ENCODE data around the gene HM13. TPM values are rescaled to one million over a fixed set of nuclear protein-coding genes. Genes with fewer than 3 reads are reported as not detected.

Gene HM13
- total and polyA plus RNA-seq, 2 of the 13 experiments (the other 11 are each of a cell fraction or from before 2014, with no cell fraction given) = 118 to 243 TPM

DNA sequence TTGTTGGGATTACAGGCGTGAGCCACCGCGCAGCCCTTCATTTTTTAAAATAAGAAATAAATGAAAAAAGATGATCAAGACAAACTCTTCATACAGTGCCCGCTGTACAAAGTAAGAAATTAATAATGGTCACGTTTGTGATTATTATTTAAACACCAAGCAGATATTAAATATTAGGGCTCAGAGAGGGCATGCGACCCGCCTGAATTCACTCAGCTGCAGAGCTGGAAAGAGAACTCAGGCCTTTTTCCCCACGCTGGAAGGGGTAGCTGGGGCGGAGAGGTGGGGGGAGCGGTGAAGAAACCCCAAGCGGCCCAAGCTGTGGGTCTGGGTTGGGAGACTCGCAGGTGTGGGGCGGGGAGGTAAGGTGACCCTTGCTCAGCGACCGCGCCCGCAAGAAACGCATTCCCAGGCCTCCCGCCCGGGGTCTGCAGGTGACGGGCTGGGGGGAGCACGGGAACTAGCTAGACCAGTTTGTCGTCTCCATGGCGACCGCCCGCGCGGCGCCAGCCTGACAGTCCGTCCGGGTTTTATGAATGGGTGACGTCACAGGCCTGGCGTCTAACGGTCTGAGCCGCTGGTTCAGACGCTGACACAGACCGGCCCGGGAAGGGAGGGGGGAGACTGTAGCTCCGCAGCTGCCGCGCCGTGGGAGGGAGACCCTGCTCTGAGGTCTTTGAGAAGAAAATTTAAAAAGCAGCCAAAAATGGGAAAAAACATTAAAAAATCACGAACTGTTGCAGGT is 89.8 kb downstream of the HM13 start (continued):
- TF ChIP-seq U2AF2 (IDR thresholded peaks at IDR 0.05; ENCODE audit: low read depth, low read length) (peak; percentile 94; the same call in 1 of the 2 replicates), NR2F6 (IDR thresholded peaks at IDR 0.05) (peak; percentile 64; the same call in 1 of the 2 replicates), NR2F6 (CRISPR knock-in tag; IDR thresholded peaks at IDR 0.05) (peak; percentile 94), ISL2 (CRISPR knock-in tag; IDR thresholded peaks at IDR 0.05) (peak; percentile 96), NFIC (IDR thresholded peaks at IDR 0.05; ENCODE audit: low read length) (no peak), FOSL2 (CRISPR knock-in tag; IDR thresholded peaks at IDR 0.05) (peak; percentile 92), SRY (CRISPR knock-in tag; IDR thresholded peaks at IDR 0.05) (peak; percentile 85), NCOA2 (CRISPR knock-in tag; IDR thresholded peaks at IDR 0.05) (peak; percentile 98), BRCA1 (CRISPR knock-in tag; IDR thresholded peaks at IDR 0.05) (0 out of 2 replicates have a peak, but pooled peaks have one; percentile 26), ARHGAP35 (CRISPR knock-in tag; IDR thresholded peaks at IDR 0.05; ENCODE audit: borderline replicate concordance) (peak; percentile 82; the same call in 1 of the 2 replicates), ZNF441 (CRISPR knock-in tag; IDR thresholded peaks at IDR 0.05; ENCODE audit: borderline replicate concordance) (0 out of 2 replicates have a peak, but pooled peaks have one; percentile 63), ARID2 (CRISPR knock-in tag; IDR thresholded peaks at IDR 0.05; ENCODE audit: borderline replicate concordance) (0 out of 2 replicates have a peak, but pooled peaks have one; percentile 9), EHMT2 (IDR thresholded peaks at IDR 0.05; ENCODE audit: borderline replicate concordance, low read depth, low read length) (no peak), TEAD3 (CRISPR knock-in tag; optimal IDR thresholded peaks at IDR 0.05; ENCODE audit: borderline replicate concordance) (peak; percentile 98), FOXA3 (CRISPR knock-in tag; IDR thresholded peaks at IDR 0.05) (peak; percentile 87), SMC3 (IDR thresholded peaks at IDR 0.05; ENCODE audit: low read length) (no peak; the same call in 1 of the 2 replicates), ZNF232 (CRISPR knock-in tag; IDR thresholded peaks at IDR 0.05; ENCODE audit: borderline replicate concordance) (peak; percentile 75; the same call in 1 of the 2 replicates), ZSCAN22 (CRISPR knock-in tag; IDR thresholded peaks at IDR 0.05) (no peak)
- TF ChIP-seq, protein P1, sequence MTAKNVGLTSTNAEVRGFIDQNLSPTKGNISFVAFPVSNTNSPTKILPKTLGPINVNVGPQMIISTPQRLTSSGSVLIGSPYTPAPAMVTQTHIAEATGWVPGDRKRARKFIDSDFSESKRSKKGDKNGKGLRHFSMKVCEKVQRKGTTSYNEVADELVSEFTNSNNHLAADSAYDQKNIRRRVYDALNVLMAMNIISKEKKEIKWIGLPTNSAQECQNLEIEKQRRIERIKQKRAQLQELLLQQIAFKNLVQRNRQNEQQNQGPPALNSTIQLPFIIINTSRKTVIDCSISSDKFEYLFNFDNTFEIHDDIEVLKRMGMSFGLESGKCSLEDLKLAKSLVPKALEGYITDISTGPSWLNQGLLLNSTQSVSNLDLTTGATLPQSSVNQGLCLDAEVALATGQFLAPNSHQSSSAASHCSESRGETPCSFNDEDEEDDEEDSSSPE (CRISPR knock-in tag; IDR thresholded peaks at IDR 0.05) = peak; percentile 92
- TF ChIP-seq, protein P2, sequence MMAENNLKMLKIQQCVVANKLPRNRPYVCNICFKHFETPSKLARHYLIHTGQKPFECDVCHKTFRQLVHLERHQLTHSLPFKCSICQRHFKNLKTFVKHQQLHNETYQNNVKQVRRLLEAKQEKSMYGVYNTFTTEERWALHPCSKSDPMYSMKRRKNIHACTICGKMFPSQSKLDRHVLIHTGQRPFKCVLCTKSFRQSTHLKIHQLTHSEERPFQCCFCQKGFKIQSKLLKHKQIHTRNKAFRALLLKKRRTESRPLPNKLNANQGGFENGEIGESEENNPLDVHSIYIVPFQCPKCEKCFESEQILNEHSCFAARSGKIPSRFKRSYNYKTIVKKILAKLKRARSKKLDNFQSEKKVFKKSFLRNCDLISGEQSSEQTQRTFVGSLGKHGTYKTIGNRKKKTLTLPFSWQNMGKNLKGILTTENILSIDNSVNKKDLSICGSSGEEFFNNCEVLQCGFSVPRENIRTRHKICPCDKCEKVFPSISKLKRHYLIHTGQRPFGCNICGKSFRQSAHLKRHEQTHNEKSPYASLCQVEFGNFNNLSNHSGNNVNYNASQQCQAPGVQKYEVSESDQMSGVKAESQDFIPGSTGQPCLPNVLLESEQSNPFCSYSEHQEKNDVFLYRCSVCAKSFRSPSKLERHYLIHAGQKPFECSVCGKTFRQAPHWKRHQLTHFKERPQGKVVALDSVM (CRISPR knock-in tag; IDR thresholded peaks at IDR 0.05) = peak; percentile 59
- TF ChIP-seq, protein P3, sequence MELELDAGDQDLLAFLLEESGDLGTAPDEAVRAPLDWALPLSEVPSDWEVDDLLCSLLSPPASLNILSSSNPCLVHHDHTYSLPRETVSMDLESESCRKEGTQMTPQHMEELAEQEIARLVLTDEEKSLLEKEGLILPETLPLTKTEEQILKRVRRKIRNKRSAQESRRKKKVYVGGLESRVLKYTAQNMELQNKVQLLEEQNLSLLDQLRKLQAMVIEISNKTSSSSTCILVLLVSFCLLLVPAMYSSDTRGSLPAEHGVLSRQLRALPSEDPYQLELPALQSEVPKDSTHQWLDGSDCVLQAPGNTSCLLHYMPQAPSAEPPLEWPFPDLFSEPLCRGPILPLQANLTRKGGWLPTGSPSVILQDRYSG (CRISPR knock-in tag; IDR thresholded peaks at IDR 0.05) = peak; percentile 69; the same call in 1 of the 2 replicates
- TF ChIP-seq, protein P4, sequence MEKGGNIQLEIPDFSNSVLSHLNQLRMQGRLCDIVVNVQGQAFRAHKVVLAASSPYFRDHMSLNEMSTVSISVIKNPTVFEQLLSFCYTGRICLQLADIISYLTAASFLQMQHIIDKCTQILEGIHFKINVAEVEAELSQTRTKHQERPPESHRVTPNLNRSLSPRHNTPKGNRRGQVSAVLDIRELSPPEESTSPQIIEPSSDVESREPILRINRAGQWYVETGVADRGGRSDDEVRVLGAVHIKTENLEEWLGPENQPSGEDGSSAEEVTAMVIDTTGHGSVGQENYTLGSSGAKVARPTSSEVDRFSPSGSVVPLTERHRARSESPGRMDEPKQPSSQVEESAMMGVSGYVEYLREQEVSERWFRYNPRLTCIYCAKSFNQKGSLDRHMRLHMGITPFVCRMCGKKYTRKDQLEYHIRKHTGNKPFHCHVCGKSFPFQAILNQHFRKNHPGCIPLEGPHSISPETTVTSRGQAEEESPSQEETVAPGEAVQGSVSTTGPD (CRISPR knock-in tag; IDR thresholded peaks at IDR 0.05) = peak; percentile 65; the same call in 1 of the 2 replicates
- TF ChIP-seq, protein P5, sequence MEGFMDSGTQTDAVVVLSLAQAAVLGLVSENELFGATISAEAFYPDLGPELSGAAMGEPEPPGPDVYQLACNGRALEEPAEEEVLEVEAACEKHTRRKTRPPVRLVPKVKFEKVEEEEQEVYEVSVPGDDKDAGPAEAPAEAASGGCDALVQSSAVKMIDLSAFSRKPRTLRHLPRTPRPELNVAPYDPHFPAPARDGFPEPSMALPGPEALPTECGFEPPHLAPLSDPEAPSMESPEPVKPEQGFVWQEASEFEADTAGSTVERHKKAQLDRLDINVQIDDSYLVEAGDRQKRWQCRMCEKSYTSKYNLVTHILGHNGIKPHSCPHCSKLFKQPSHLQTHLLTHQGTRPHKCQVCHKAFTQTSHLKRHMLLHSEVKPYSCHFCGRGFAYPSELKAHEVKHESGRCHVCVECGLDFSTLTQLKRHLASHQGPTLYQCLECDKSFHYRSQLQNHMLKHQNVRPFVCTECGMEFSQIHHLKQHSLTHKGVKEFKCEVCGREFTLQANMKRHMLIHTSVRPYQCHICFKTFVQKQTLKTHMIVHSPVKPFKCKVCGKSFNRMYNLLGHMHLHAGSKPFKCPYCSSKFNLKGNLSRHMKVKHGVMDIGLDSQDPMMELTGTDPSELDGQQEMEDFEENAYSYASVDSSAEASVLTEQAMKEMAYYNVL (CRISPR knock-in tag; IDR thresholded peaks at IDR 0.05; ENCODE audit: borderline replicate concordance) = peak; percentile 97

All from HepG2 (cell line).